Thyroid gland (tissue), 4 donors: ENCODE results near the gene LXN.

Source experiments
- CTCF ChIP-seq, 6 experiments: fragments of 200-600 bp in 3 of 6; fragments of 450-650 bp in 3 of 6; sonication (generic) in 3 of 6; IDR thresholded peaks; one replicate each; pipeline ENCODE4 v1.5.1; 2016 to 2019; ENCODE audit warnings: antibody characterized with exemption in 6 of 6, mild to moderate bottlenecking in 2 of 6, inconsistent platforms in 1 of 6, moderate library complexity in 1 of 6
- POLR2A ChIP-seq, 2 donors: fragments of 450-650 bp; IDR thresholded peaks; one replicate each; pipeline ENCODE4 v1.6.1; 2017; ENCODE audit warnings: antibody characterized with exemption in 2 of 2, mild to moderate bottlenecking in 2 of 2, moderate library complexity in 1 of 2

- TF ChIP-seq POLR2A (IDR thresholded peaks at IDR 0.05), result no peak
- no peak for TF ChIP-seq CTCF (IDR thresholded peaks at IDR 0.05)
Measured at GRCh38 chr3:158678687-158679086, 6.2 kb upstream of the LXN start.
